Stimulated activated CD8-positive, alpha-beta memory T cell treated with anti-CD3 and anti-CD28 coated beads, Interleukin-4, amount 100 ng/mL, for 24 hours (primary cell): ENCODE data around the gene DLK1.

Experiments
- DNase-seq: peaks from one replicate; pipeline ENCODE4 v3.0.0-alpha.2; 2020; ENCODE audit warnings: low read depth

Gene DLK1

DNA sequence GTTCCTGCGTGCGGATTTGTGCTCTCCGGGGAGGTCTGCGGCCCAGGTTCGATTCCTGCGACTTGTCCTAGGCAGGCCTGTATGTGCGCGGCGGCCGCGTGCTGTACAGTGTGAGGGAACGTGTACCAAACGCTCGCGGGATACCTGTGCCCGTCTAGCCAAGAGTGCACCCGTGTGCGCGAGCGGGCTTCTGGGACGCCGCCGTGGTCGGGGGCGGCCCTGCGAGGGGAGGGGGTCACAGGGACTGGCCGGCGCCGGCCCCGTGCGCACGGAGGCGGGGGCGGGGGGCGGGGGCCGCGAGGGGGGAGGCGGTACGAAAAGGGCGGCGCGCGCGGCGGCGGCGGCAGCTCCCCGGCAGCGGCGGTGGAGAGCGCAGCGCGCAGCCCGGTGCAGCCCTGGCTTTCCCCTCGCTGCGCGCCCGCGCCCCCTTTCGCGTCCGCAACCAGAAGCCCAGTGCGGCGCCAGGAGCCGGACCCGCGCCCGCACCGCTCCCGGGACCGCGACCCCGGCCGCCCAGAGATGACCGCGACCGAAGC is at the start of gene DLK1:
TSS of gene DLK1 (plus strand) at position 343 of the 536 bp plus-strand sequence. CDS start at position 520, 177 bp downstream.
- no peak for DNase-seq

DNA sequence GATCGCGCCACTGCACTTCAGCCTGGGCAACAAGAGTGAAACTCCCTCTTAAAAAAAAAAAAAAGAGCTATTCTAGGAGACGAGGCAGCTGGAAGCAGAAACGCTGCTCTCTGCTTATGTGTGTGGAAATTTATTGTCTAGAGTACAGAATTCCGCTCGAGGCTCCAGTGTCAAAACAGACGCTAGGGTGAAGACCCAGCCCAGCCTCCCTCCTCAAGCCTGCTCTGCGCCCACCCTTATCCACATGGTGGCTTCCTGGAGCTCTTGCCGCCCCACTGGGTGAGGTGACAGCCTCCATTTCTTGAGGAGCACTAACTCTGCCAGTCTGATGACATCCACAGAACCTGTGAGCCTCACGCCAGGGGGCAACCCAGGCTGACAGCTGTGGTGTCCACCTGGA is 49.5 kb upstream of the DLK1 start:
- no peak for DNase-seq

DNA sequence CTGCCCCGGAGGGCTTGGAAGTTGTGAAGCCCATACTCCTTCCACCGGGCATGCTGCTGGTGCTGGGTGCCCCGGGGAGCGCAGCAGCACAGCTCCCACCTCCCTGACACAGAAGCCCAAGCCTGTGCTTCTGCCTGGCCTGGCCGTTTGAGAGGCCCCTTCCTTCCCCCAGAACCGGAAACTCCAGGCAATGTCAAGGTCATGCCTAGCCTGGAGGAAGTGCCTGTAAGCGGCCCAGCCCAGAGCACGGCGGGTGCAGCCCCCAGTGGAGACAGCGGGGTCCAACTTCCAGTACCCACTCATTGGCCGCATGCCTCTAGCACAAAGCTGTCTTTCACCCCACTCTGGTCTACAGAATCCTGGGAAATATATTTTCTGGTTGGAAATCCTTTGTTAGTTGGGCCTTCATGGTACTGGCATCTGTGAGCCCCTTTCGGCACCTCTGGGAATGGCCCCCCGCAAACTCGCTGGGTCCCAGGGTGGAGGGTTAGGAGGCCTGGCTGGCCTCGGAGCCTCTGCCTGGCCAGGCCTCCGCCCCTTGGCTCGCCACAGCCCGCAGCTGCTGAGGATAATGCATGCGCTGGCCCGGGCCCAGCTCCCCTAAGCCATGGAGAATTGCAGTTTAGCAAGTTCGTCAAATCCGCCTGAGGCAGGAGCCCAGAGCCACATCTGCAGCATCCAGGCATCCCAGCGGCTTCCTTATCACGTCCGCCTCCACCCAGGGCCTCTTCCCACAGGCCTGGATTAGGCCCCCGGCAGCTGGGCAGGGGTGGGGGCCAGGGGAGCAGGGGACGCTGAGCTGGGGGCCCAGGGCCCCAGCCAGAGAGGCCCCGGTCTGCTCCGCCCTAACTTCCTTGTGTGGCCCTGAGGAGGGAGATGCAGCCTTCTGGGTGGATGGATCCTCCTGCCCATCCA is 48.9 kb upstream of the DLK1 start:
- no peak for DNase-seq

DNA sequence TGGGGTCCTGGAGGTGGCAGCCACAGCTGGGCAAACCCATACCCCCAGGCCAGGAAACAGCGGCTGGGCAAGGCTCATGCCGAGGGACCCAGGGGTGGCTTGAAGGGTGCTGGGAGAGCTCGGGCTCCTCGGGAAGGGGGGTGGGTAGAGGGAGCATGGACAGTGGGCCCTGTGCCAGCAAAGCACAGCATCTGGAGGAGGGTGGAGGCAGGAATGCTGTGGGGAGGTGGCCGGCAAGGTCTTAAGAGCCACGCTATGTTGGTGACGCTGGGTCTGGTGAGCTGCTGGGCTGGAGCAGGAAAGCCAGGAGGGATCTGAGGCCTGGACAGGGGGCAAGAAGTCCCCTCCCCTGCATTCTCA is 48.2 kb upstream of the DLK1 start:
- no peak for DNase-seq

DNA sequence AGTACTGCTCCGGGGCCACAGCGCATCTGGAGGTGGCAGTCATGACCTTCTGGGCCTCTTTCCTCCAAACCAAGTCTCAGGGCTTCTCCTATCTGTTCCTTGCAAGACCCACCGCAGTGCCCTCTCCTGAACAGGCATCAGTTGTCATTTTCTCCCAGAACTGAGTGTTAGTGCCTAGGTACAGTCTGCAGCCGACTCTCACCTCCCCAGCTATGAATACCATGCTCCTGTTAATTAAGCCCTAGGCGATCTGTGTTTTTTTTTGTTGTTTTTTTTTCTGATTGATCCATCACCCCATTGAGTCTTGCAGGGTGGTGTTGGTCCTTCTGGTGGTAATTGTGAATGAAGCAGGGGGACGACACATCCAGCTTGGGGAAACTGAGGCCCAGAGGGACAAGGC is 47.5 kb upstream of the DLK1 start:
- DNase-seq = no peak

DNA sequence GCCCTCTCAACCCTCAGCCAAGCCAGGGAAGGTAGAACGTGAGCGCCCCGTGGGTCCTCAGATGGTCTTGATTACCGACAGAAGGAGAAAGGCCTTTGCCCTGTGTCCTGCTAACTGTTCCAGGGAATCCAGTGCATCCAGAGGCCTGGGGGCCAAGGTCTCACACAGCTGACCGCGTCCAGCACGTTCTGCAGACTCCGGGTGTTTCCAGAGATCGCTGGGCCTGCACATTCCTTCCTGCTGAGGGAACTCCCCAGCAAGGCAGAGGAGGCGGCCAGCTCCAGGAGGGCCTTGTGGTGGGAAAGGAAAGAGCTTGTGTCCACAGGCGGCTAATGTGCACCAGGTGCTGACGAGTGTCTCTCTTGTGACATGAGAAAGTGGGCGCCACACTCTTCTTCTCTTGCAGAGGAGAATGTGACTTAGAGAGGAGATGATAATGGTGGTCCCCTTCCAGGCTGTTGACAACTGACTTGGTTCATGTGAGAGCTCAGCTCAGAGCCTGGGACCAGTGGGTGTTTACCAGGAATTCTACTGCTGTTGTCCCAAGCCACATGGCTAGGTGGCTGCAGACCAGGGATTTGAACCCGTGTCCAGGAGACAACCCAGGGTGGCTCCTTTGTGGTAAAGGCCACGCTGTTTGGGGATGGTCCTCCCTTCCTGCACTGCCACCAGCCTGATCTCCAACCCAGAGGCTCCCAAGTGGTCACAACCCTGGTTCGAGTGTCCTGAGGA is 46.8 kb upstream of the DLK1 start:
- DNase-seq = no peak

DNA sequence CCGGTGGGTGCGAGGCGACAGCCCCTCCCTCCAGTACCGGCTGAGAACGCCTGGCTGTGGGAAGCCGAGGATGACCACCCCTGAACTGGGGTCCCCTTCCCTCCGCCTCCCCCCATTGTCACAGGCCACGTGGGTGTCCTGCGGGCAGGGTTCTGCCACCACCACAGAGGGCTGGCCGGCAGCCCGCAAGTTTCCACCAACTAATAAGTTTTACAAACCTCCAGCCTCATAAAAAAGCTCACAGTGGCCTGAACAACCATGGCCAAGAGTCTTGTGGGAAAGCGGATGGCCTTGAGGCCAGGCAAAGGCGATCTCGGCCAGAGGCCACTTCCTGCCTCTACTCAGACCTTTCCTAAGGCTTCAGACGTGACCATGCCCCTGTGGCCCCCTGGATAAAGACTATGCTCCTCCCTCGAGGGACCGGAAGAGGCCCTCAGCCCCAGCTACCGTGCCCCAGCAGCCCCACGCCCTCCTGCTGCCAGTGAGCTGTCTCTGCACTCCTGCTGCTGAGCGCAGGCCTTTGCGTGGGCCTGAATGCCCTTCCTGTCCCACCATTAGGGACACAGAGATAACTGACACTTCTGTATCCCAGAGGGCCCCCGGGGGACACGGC is 46.1 kb upstream of the DLK1 start:
- DNase-seq = no peak

DNA sequence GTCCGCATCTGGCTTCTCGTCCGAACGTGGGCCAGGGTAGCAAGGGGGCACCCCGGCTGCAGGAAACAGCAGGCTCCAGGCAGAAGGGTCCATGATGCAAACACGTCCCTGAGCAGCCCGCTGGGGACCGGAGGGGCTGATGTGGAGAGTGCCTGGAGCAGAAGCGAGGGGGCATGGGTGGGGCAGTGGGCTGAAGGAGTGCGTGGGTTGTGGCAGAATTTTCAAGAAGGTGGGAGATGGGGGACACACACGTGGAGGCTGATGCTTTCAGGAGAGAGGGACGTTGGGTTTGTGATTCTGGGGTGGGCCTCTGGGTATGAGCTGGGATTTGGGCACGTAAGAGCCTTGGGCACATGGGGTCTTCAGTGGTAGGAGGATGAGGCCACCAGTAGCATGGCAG is 45.6 kb upstream of the DLK1 start:
- no peak for DNase-seq

DNA sequence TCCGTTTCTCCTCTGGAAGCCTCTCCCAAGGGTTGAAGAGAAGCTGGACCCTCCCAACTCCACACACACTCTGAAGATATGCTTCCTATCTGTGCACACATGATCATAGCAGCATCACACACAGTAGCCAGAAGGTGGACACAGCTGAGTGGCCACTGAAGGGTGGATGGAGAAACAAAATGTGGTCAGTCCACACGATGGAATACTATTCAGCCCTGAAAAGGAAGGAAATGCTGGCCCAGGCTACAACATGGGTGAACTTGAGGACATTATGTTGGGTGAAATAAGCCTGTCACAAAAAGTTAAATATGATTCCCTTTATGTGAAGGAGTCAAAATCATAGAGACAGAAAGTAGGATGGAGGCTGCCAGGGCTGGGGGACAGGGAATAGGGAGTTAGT is 43.9 kb upstream of the DLK1 start:
- DNase-seq = no peak

DNA sequence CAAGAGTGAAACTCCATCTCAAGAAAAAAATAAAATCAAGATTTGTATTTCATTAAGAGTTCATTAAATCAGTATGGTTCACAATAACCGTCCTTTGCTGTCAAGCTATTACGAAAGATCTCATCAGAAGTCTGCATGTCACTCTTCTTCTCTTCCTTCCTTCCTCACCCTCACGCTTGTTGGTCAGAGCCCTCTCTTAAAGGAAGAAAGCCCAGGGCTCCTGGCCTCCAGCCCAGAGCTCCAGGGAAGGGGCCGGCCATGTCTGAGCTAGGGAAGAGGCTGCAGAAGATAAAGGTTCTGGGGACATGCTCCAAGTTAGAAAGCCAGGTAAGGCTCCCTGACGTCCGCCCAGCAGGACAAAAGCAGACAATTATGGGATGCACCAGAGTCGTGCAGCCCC is 43.1 kb upstream of the DLK1 start:
- DNase-seq = no peak

DNA sequence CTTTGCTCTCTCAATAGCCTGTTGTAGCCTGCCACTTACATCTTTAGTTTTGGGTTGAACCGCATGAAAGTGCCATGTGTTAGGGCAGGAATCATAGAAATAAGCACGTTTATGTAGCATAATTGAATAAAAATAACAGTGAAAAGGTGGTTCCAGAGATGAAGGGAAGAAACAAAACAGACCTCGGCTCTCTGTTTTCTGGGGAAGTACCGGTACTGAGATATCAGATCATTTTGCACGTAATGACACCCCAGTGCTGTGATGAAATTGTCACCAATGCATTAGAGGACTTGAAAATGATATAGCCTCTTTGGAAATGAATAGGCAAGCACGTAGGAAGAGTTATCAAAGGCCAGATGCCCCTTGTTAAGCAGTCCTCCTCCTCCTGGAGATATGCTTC is 42.5 kb upstream of the DLK1 start:
- DNase-seq = no peak

DNA sequence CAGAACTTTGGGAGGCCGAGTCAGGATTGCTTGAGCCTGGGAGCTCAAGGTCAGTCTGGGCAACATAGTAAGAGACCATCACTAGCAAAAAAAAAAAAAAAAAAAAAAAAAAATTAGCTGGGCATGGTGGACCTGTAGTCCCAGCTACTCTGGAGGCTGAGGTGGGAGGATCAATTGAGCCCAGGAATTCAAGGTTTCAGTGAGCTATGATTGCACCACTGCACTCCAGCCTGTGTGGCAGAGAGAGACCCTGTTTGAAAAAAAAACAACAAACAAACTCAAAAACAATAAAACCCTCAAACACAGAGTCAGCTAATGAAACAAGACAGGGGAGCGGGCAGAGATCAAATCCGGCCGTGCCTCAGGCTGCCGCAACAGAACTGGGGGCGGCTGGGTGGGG is 41.7 kb upstream of the DLK1 start:
- no peak for DNase-seq

DNA sequence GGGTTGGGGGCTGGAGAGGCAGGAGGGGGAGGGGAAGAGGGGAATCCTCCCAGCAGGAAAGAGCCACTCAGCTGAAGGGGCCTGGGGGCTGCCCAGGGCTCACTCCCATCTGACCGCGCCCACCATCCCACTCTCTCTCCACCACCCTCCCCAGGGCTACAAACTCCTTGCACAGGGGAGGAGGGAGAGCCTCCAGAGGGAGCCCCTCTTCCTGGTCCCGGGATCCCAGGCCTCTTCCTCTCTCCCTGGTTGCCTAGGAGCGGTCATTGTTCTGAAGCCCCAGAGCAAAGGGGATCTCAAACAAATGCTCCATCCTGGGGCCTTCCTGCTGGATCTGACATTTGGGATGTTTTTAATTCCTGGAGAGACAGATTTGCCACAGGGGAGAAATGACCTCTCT is 39.8 kb upstream of the DLK1 start:
- DNase-seq = no peak

DNA sequence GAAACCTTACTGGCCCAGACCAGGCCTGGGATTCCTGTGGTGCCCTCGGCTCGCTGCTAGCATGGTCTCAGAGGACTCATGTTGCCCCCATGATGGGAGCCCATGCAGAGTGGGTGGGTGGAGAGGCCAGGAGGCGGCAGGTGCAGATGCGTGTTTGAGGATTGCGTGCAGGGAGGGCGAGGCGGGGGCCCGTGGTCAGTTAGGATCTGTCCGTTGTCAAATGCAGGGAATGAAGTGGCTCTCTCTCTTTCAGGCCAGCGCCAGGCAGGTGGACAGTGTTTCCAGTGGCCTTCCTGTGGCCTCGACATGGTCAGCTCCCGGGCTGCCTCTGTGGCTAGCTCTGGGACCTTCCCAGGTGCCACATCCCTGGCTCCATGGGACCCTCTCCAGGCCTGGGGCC is 39.3 kb upstream of the DLK1 start:
- DNase-seq = no peak

DNA sequence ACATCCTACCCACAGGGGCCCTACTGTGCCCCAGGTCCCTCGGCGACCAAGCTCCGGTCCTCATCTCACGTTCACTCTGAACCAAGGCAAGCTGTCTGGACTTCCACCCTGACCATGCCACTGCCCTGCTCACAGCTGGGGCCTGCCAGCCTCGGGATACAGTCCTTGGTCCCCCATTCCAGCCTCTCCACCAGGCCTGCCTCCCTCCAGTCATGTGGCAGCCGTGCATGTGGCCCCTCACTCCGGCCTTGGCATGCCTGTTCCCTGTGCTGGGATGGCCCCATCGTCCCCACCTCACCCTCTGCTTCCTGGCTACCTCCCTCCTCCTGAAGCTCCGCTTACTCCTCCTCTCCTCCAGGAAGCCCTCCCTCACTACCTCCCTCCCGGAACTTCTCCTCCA is 38.6 kb upstream of the DLK1 start:
- DNase-seq = no peak

DNA sequence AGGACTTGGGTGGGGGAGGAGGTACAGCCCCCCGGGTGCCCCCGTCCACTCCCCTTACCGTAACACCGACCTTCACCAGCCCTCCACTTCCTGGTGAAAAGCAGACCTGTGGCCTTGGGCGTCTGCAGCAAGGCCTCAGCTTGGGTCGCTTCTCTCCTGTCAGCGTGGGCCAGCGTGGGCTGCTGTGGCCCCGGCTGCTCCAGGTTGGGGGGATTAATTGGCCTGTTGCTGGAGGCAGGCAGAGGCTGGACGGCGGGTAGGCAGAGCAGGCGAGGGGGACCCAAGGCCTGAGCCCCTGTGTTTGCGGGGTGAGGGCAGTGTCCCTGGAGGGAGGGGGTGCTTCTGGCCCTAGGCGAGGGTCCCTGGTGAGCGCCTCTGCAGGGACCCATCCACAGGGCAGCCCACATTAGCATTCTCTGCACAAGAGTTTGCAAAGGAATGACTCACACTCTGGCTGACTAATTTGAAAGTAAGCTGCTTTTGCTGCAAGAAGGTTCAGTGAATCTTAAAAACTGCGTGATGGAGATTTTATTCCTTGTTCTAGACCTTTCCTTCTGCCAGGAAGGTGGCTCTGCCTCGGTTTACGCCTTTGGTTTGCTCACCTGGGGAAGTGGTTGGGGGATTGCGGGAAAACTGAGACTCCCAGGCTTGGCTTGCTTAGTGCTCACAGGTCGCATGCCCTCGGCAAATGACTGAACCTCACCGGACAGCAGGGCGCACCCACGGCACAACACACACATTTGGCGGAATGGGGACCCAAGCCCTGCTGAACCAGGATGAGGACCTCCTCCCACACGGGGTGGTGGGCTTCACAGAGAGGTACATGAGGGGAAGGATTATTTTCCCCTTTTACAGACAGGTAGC is 37.9 kb upstream of the DLK1 start:
- no peak for DNase-seq

DNA sequence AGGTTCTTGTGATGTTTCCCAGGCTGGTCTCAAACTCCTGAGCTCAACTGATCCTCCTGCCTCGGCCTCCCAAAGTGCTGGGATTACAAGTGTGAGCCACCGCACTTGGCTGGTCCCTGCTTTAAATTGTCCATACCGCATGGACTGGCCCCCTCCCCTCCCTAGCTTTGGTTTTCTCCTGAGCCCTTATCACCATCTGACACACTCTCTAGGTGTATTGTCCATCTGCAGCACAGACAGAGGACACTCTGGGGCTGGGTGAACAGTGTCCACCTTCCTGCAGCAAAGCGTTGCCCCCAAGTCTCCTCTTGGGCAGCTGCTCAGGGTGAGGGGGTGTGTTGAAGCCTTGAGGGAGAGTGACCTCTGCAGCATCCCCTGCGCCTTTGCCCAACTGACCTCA is 36.0 kb upstream of the DLK1 start:
- no peak for DNase-seq

DNA sequence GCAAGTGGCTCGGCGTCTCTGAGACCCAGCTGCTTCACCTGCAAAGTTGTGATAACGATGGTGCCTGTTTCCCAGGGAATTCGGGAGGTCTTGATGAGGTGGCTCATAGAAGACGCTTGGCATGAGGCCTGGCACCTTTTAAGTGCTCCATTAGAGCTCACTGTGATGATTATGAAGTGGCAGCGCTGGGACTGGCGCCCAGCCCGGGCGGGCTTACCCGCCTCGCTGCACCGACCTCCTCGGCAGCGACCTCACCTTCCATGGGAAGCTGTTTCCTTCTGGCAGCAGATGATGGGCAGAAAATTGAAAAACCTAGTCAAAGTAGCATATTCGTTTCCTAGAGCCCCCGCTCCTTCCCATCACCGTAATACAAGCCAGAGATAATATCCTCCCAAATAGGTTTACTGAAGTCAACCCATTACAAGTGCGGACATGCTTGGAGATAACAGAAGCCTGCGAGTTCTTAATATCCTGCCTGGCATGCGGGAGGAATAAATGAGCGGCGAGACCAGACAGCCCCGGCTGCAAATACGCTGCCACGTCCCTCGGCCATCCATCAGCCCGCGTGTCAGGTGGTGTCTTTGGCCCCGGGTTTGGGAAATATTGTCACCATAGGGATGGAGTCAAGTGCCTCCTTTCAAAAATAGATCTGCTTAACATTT is 35.2 kb upstream of the DLK1 start:
- no peak for DNase-seq

DNA sequence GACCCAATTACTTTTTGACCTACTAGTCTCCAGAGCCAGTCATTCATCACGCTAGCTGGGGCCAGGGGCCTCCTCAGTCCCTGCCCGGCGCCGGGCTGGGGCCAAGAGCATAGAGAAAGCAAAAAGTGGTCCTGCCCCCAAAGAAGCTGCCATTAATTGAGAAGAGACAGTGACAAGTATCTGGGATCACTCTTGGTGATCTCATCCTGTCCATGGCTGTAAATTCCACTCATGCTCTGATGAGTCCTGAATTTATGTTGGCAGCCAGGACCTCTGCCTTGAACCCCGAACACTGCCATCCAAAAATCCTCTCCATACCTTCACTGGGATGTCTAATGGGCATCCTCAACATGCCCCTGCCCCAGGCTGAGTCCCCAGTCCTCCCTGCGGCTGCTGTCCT is 34.4 kb upstream of the DLK1 start:
- DNase-seq = no peak

DNA sequence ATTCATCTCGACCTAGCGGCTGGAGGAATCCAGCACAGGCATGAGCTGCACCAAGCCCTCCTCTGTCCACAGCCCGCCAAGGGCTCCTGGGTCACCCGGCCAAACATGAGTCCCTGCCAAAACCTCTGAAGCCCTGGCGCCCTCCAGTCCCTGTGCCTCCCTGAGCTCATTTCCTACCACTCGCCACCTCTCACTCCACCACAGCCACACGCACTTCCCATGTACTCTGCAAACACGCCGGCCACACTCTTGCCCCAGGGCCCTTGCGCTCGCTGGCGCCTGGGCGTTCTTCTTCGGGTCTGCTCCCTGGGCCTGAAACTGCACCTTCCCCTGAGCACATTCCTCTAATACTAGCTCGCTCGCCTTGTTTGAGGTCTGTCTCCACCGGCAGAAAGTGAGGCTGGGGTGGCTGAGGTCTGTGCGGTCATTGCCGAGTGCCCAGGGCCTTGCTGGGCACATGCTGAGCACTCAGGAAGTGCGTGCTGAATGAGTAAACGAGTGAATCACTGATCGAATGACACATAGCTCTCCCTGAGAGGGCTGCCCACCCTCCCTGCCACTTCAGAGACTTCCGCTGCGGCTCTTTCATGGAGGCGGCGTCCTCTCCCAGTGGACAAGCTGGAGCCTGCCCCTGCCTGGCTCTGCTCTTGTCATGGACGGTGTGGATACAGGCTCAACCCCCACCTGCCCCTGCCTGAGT is 33.7 kb upstream of the DLK1 start:
- no peak for DNase-seq
